Measurements from ENCODE around the gene KLF13.

DNA sequence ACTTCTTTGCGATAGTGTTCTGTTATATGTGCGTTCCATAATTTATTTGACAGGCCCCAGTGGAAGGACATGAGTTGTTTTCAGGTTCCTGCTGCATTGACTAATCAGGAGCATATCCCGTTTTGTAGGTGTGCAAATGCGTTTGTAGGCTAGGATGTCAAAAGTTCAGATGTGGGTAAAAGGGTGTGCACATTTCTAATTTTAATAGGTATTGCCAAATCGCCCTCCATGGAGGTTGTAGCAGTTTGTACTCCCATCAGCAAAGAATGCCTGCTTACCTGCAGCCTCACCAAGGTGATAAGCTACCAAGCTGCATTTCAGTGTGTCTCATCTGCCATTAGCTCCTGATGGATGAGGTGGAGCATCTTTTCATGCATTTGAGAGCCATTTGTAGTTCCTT, 36.3 kb downstream of the KLF13 start:
- TF ChIP-seq, protein P1, sequence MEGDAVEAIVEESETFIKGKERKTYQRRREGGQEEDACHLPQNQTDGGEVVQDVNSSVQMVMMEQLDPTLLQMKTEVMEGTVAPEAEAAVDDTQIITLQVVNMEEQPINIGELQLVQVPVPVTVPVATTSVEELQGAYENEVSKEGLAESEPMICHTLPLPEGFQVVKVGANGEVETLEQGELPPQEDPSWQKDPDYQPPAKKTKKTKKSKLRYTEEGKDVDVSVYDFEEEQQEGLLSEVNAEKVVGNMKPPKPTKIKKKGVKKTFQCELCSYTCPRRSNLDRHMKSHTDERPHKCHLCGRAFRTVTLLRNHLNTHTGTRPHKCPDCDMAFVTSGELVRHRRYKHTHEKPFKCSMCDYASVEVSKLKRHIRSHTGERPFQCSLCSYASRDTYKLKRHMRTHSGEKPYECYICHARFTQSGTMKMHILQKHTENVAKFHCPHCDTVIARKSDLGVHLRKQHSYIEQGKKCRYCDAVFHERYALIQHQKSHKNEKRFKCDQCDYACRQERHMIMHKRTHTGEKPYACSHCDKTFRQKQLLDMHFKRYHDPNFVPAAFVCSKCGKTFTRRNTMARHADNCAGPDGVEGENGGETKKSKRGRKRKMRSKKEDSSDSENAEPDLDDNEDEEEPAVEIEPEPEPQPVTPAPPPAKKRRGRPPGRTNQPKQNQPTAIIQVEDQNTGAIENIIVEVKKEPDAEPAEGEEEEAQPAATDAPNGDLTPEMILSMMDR (IDR thresholded peaks at IDR 0.05; ENCODE audit: insufficient read depth, low read length) = no peak
- TF ChIP-seq POLR2AphosphoS5 (IDR thresholded peaks at IDR 0.05; ENCODE audit: low read depth) (no peak), GABPA (IDR thresholded peaks at IDR 0.05; ENCODE audit: low read depth) (no peak), SPI1 (IDR thresholded peaks at IDR 0.05; ENCODE audit: borderline replicate concordance, low read depth) (no peak)
- TF ChIP-seq, protein P2, sequence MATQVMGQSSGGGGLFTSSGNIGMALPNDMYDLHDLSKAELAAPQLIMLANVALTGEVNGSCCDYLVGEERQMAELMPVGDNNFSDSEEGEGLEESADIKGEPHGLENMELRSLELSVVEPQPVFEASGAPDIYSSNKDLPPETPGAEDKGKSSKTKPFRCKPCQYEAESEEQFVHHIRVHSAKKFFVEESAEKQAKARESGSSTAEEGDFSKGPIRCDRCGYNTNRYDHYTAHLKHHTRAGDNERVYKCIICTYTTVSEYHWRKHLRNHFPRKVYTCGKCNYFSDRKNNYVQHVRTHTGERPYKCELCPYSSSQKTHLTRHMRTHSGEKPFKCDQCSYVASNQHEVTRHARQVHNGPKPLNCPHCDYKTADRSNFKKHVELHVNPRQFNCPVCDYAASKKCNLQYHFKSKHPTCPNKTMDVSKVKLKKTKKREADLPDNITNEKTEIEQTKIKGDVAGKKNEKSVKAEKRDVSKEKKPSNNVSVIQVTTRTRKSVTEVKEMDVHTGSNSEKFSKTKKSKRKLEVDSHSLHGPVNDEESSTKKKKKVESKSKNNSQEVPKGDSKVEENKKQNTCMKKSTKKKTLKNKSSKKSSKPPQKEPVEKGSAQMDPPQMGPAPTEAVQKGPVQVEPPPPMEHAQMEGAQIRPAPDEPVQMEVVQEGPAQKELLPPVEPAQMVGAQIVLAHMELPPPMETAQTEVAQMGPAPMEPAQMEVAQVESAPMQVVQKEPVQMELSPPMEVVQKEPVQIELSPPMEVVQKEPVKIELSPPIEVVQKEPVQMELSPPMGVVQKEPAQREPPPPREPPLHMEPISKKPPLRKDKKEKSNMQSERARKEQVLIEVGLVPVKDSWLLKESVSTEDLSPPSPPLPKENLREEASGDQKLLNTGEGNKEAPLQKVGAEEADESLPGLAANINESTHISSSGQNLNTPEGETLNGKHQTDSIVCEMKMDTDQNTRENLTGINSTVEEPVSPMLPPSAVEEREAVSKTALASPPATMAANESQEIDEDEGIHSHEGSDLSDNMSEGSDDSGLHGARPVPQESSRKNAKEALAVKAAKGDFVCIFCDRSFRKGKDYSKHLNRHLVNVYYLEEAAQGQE (IDR thresholded peaks at IDR 0.05; ENCODE audit: insufficient replicate concordance, low read depth) = no peak

Measured in HL-60 (cell line).